ENCODE results near the gene FAM229B. TPM values are rescaled to one million over a fixed set of nuclear protein-coding genes. Genes with fewer than 3 reads are reported as not detected.

Gene FAM229B
- total RNA-seq, 1 donor from 2014 or later, result 29.2 TPM

DNA sequence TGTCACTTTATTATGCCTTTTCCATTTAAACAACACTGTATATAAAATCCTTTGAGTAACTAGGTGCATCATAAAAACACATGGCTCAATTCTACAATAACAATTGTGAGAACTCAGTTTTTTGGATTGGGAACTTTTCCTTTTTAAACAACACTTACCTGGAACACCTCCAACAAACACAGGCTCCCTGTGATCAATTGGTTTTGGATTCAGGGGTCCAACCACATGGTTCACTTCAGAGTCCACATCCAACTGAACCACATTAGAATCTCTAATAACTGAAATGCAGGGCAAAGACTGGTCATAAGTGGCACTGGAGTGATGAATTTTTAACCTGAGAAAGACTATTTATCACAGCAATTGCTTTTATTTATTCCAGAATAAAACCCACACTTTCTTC, 26.5 kb downstream of the FAM229B start:
- no peaks in the 10 kb centered on the region for H3K4me1 Mint-ChIP-seq (ENCODE audit: unreplicated experiment)

DNA sequence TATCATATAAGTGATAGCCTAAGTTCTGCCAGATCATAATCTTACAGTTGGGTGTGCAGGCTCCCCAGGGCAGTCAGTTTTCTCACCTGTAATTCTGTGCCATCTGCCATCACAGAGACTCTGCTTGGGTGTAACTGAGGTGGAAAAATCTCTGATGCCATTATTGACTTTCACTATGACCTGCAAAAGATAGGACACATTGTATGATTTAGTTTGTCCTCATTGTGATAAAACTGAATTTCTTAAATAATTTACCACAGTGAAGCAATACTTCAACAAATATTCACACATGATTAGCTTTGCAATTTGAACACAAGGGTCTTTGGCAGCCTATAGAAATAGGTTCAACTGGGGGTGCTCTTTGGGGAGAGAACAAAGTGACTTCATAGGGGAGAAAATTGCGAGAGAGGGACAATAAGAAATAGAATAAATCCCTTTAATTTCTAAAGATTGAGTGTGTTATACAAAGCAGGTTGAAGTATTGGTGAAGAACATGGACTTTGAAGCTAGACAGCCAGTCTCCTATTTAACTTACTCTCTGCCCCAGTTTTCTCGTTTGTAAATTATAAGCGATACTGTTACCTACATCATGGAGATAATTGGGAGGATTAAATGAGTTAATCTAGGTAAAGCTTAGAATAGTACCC, 27.3 kb downstream of the FAM229B start:
- H3K9me3 Mint-ChIP-seq (ENCODE audit: unreplicated experiment), result no peaks in the 10 kb centered on the region
- peaks cover 75% of the 10 kb centered on the region for H3K36me3 Mint-ChIP-seq (ENCODE audit: unreplicated experiment)
- H3K4me3 Mint-ChIP-seq (ENCODE audit: unreplicated experiment), result no peak overlapping the region
- H3K4me1 Mint-ChIP-seq (ENCODE audit: unreplicated experiment), result no peaks in the 10 kb centered on the region
- no peaks in the 10 kb centered on the region for H3K27me3 Mint-ChIP-seq (ENCODE audit: unreplicated experiment)
- no peak for DNase-seq (ENCODE audit: extremely low spot score, unreplicated experiment)
- TF ChIP-seq, protein P1, sequence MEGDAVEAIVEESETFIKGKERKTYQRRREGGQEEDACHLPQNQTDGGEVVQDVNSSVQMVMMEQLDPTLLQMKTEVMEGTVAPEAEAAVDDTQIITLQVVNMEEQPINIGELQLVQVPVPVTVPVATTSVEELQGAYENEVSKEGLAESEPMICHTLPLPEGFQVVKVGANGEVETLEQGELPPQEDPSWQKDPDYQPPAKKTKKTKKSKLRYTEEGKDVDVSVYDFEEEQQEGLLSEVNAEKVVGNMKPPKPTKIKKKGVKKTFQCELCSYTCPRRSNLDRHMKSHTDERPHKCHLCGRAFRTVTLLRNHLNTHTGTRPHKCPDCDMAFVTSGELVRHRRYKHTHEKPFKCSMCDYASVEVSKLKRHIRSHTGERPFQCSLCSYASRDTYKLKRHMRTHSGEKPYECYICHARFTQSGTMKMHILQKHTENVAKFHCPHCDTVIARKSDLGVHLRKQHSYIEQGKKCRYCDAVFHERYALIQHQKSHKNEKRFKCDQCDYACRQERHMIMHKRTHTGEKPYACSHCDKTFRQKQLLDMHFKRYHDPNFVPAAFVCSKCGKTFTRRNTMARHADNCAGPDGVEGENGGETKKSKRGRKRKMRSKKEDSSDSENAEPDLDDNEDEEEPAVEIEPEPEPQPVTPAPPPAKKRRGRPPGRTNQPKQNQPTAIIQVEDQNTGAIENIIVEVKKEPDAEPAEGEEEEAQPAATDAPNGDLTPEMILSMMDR (IDR thresholded peaks at IDR 0.05), result no peak
- H3K27ac Mint-ChIP-seq (ENCODE audit: unreplicated experiment), result no peak overlapping the region

More for the DNA sequence above, 26.5 kb downstream of the FAM229B start:
- DNase-seq (ENCODE audit: extremely low spot score, unreplicated experiment), result no peak
- no peak overlapping the region for H3K27ac Mint-ChIP-seq (ENCODE audit: unreplicated experiment)
- H3K4me3 Mint-ChIP-seq (ENCODE audit: unreplicated experiment), result no peak overlapping the region
- TF ChIP-seq, protein P1 (IDR thresholded peaks at IDR 0.05), result no peak
- H3K9me3 Mint-ChIP-seq (ENCODE audit: unreplicated experiment), result no peaks in the 10 kb centered on the region
- peaks cover 75% of the 10 kb centered on the region for H3K36me3 Mint-ChIP-seq (ENCODE audit: unreplicated experiment)
- no peaks in the 10 kb centered on the region for H3K27me3 Mint-ChIP-seq (ENCODE audit: unreplicated experiment)

GRCh38 chr6:112116221-112116620, 28.8 kb downstream of the FAM229B start:
- no peak overlapping the region for H3K27ac Mint-ChIP-seq (ENCODE audit: unreplicated experiment)
- no peaks in the 10 kb centered on the region for H3K4me1 Mint-ChIP-seq (ENCODE audit: unreplicated experiment)
- DNase-seq (ENCODE audit: extremely low spot score, unreplicated experiment), result no peak
- no peak overlapping the region for H3K4me3 Mint-ChIP-seq (ENCODE audit: unreplicated experiment)
- no peaks in the 10 kb centered on the region for H3K9me3 Mint-ChIP-seq (ENCODE audit: unreplicated experiment)
- TF ChIP-seq, protein P1 (IDR thresholded peaks at IDR 0.05), result no peak
- no peaks in the 10 kb centered on the region for H3K27me3 Mint-ChIP-seq (ENCODE audit: unreplicated experiment)
- H3K36me3 Mint-ChIP-seq (ENCODE audit: unreplicated experiment), result peaks cover 83% of the 10 kb centered on the region

- DNase-seq (ENCODE audit: extremely low spot score, unreplicated experiment), result no peak
- Mint-ChIP-seq H3K27me3 (ENCODE audit: unreplicated experiment) (no peaks in the 10 kb centered on the region), H3K4me3 (ENCODE audit: unreplicated experiment) (no peak overlapping the region), H3K36me3 (ENCODE audit: unreplicated experiment) (peaks cover 78% of the 10 kb centered on the region), H3K27ac (ENCODE audit: unreplicated experiment) (no peak overlapping the region), H3K4me1 (ENCODE audit: unreplicated experiment) (no peaks in the 10 kb centered on the region), H3K9me3 (ENCODE audit: unreplicated experiment) (no peaks in the 10 kb centered on the region)
- TF ChIP-seq, protein P1 (IDR thresholded peaks at IDR 0.05), result no peak
Observed at GRCh38 chr6:112117554-112117953, 30.2 kb downstream of the FAM229B start.

- no peak overlapping the region for H3K4me3 Mint-ChIP-seq (ENCODE audit: unreplicated experiment)
- H3K4me1 Mint-ChIP-seq (ENCODE audit: unreplicated experiment), result no peaks in the 10 kb centered on the region
- no peak overlapping the region for H3K27ac Mint-ChIP-seq (ENCODE audit: unreplicated experiment)
- H3K27me3 Mint-ChIP-seq (ENCODE audit: unreplicated experiment), result no peaks in the 10 kb centered on the region
- H3K36me3 Mint-ChIP-seq (ENCODE audit: unreplicated experiment), result peaks cover 78% of the 10 kb centered on the region
- DNase-seq (ENCODE audit: extremely low spot score, unreplicated experiment), result no peak
- TF ChIP-seq, protein P1 (IDR thresholded peaks at IDR 0.05), result no peak
- no peaks in the 10 kb centered on the region for H3K9me3 Mint-ChIP-seq (ENCODE audit: unreplicated experiment)
Observed at GRCh38 chr6:112118034-112118433, 30.6 kb downstream of the FAM229B start.

Data from osteocyte (in vitro differentiated cells).